Measurements from ENCODE around the gene DLX1.
"Not testable (repeated sequence)": the region's sequence is repeated elsewhere in the genome, so short reads cannot be mapped to it uniquely, and the experiment has no call there.

DLX1 gene

DNA sequence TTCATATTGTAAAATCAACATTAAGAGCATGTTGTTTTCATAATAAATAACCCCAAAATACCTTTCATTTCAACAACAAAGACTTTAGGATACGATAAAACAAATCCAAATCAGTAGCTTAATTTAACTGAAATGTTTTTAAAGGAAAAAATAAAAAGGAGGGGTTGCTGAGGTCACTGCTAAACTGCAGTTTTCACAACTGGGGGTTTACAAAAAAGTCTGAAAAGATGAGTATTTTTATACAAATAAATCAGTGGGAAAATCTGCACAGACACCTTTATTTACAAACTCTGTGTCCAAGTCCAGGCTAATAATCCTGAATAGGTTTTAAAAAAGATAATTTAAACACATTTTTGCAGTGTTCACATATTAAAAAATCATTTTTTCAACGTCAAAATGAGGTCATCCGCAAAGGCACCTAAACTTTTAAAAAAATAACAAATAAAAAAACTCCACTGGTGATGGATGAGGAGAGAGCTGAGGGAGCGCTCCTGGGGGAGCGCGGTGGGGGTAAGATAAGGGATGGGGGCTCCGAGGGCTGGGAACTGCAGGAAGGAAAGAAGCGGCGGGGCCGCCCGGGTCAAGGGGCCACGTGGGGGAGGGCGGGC is 14.3 kb downstream of the DLX1 start:
- no peak for DNase-seq

DNA sequence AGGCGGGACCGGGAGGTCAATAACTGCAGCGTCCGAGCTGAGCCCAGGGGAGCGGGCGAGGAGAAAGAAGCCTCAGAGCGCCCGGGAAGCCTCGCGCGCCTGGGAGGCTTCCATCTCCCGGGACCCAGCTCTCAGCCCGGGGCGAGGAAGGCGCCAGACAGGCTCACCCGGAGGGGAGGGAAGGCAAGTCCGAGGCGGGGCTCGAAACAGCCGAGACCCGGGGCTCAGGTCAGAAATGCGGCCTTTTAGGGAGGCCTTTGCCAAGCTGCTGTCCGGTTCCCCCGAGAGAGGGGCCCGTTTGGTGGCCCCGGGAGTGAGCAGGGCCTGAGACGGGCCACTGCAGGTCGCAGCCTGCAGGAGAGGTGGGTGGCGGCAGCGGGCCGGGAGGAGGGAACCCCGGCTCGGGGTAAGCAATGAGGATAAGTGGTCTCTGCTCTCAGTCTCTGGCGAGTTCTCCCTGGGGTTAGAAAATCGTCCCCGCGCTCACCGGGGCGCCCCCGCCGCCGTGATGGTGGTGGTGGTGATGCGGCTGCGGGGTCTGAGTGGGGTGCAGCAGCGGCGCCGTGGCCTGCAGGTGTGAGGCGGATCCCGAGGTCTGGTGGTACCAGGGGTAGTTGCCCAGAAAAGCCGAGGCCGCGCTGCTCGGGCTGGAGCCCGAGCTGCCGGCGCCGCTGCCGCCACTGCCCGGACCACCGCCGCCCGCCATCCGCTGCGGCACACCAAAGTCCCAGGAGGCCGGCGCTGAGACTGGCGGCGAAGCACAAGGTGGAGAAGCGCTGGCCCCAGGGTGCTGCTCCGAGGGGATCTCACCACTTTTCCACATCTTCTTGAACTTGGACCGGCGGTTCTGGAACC is 15.0 kb downstream of the DLX1 start:
- DNase-seq = no peak

DNA sequence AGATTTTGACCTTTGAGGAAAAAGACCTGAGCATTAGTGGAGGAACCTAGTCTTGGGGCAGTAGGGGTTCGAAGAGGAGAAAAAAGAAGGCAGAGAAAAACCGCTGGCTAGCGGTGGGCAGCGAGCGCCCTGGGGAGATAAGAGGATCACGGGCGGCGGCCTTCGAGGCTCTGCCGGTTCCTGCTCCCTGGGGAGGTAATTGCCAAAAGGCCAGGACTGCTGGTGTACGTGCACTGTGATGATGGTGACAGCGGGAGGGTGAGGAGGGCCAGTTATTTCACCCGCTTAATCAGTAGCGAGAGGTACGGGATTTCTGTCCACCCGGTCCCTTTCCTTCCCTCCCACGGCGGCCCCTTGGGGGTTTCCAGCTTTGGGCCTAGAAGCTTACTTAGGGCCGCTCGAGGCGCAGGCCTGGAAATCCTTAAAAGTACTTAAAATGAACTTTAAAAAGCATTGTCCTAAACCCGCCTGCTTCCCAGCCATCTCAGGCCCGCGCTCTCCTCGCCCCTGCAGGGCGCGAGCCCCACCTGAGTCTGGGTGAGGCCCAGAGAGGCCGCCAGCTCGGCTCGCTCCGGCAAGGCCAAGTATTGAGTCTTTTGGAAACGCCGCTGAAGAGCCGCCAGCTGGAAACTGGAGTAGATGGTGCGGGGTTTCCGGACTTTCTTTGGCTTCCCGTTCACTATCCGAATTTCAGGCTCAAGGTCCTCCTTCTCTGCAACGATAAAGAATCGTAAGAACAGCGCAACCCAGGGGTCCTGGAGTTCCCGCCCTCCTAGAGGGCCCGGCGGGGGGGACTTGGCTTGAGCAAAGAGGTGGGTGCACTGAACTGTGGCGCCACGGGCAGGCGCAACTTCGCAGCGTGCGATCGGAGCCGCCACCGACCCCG is 15.9 kb downstream of the DLX1 start:
- DNase-seq = no peak

DNA sequence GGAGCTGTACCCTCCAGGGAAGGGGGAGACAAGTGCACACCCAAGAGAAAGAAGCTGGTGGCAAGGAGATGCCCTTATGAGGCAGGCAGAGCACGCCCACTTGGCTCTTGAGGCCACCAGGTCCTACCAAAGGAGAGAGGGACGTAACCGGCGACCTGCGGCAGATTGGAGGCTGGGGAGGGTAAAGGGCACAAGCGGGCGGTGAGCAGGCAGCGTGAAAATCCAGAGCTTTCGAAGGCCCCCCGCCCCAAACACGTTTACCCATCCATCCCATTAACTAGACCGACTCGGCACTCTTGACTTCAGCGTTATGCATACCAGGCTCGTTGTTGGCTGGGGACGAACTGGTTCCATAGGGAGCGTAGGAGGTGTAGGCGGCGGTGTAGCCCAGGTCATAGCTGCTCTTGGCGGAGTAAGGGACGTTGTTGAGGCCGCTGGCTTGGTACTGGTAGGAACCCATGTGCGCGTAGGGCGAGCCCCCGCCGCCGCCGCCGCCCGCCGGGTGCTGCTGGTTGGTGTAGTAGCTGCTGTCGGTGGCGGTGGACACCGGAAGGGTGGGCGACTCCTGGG is 16.6 kb downstream of the DLX1 start:
- DNase-seq = no peak

DNA sequence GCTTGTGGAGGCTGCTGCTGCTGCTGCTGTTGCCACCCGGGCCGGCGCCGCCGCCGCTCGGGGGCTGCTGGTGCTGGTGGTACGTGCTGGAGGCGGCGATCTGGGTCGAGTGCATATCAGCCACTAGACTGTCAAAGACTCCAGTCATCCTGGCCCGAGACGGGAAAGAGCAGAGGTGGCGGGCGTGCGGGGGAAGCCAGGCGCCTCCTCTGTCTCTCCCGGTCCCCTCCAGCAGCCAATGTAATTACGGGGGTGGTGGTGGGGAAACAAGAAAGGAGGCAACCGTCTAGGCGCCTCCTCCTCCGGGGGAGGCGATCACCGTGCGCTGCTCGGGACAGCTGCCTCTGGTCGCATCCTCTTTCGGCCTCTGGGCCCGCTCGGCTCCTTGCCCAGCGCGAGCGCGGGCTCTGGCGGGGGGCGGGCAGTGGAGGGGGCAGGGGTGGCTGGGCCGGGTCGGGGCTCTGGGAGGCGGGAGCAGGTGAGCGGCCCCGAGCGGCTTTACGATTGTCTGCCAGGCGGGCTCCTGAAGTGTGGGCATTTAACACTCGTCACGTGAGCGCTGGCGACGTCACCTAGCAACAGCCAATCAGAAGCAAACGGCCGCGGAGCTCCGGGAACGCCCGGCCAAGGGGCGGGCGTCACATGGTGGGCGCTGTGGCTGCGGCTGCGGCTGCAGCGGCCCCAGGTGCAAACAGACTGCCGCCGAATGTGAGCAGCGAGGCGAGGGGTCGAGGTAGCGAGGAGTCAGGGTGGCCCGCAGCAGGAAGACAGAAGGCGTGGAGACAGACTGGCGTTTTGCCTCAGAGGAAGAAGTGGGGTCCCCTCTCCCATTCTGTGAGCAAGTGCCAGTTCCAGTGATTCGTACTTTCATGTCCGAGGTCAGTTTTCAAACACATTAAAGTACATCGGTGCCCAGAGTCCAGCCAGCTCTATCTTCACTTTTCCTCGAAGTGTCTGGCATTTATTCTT is 17.4 kb downstream of the DLX1 start, which contains the start of gene DLX2:
Gene DLX2 (minus strand): TSS at position 510 of the 969 bp plus-strand sequence. CDS start 362 bp downstream, at position 148.
- DNase-seq = peak in 1 of 2 experiments; percentile 43

DNA sequence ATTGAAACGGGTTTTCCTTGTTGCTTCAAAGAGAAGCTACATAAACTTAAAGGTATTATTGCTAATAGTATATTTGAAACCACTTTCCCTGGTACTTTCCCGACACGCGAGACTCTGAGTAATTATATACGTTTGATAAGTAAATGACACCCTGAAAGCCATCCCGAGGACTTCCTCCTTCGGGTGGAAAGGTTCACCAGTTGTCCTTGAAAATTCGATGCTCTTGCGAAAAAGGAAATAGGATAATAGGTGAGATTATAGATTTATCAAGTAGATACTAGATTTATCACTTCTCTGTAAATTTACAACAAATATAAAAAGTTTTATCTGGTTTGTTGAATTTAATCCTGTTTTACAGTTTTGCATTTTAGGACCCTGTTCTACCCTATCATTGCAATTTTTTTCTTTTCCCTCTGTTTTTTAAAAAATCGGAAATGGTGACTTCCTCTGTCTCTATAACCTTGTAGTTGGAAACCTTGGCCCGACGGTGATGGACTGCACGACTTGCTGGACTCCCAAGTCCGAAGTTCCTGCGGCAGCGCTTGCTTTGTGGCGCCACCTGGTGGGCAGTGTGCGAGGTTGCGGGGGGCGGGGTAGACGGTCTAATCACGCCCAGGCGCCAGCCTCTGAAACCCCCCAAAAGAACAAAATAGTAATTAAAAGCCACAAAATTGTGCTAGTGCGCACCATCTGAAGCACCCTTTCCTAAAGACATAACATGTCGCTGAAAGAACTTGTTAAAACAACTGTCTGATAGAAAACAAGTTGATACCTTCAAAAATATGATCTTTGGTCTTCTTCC is 18.4 kb downstream of the DLX1 start:
- peak in 1 of 2 experiments; percentile 48 for DNase-seq

DNA sequence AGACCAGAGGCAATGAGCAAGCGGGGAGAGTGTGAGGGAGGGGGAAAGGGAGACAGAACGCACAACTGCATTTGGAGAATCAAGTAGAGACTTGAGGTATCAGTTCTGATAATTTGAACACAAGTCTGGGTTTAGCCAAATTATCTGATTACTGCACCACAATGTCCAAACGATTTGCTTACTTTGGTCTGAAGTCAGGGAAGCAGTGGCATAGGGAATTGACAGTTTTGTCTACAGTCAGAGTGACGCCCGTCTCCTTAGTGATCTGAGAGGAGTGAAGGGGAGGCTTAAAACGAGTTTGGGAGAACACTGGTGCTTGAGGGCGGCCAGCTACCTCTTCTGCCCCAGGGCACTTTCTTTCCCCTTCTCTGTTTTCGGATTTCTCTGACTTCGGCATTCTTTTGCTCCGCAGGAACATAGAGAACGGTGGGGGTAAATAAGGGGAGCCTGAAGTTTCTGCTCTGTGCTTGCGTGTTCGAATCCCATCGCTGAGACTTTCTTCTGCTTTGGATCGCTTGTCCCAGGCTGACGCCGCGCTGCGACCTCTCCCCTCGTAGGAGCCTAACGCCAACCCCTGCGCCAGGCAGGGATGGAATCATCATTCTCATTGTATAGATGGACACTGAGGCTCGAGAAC is 20.3 kb downstream of the DLX1 start:
- DNase-seq = no peak

DNA sequence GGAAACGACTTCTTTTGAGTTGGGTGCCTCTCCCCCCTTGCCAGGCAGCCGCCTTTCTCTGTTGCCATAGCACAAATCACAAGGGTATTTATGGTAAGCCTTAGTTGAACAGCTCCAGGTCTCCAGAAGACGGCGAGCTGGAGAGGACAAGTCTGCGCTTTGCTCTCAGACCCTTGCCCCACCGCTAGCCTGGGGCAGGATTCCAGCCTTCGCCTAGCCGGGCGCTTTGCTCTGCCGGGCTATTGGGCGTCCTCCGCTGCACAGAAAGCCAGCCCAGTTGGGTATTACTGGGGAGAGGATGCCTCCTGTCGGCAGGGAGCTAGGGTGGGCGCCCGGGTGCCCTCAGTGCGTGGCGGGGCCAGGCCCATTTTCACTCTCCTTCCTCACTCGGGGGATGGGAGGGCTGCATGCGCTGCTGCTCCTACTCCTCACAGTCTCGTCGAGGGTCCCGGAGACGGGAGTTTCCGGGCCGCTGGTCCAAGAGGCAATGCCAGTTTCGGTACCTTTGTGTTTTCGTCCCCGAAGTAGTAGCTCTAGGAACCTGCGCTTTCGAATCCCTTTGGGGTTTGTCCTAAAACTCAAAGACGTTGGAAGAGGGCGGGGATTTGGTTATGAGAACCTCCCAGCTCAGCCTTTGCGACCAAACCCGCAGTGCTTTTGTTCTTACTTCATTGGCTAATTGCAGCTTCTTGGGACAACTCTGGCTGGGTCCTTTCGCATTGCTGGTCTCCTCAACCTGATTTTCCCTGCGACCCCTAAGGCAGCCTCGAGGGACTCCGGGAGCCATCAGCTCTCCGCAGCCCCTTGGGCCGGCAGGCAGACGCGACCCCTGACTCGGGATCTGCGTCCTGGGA is 21.0 kb downstream of the DLX1 start:
- peak in 1 of 2 experiments; percentile 33 for DNase-seq

DNA sequence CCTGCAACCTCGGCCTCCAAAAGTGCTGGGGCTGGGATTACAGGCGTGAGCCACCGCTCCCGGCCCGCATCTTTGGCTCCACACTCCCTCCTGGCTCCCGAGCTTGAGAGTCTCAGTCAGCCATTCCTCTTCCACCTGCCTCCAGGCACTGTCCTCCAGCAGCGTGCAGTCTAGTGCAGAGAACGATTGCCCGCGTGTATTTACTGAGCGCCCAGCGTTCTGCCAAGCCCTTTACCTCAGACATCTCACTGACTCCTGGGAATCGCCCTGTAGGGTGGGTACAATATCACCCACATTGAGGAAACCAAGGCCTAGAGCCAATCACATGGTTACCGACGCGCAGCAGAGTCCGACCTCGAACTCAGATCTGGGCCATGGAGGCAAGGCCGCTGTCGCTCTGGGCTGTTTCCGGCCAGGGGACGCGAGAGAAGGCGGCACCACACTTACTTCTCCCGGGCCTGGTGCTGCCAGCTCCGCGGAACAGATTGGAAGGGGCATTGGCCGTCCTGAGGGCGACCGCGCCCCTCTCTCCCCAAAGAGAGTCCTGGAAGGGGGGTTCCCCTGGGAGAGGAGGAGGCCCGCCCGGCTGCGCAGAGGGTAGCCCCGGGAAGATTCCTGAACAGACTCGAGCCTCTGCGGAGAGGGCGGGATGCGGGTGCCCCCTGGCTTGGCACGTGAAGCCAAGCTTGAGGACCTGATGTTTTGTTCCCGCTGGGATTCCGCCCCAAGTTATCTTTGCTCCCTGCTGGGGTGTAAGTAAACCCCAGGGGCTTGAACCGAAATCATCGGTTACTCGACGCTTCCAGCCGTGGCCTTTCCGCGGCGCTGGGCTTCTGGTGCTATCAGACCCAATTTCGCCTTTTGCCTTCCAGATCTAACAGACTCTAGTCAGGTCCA is 22.6 kb downstream of the DLX1 start:
- no peak for DNase-seq

DNA sequence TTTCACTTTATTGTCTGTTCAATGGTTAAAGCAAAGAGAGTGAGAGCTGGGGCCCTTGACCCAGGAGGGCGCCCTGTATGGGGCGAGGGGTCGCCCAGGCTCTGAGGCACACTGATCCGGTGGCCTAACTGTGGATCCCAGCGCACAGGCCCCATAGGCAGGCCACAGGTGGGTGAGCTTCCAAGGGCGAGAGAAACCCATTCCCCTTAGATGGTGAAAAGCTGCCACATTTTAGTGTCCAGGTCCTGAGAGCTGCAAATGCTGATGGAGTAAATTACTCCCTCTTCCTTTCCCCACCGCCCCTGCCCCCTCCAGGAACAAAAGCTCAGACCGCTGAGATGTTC is 23.3 kb downstream of the DLX1 start:
- no peak for DNase-seq

DNA sequence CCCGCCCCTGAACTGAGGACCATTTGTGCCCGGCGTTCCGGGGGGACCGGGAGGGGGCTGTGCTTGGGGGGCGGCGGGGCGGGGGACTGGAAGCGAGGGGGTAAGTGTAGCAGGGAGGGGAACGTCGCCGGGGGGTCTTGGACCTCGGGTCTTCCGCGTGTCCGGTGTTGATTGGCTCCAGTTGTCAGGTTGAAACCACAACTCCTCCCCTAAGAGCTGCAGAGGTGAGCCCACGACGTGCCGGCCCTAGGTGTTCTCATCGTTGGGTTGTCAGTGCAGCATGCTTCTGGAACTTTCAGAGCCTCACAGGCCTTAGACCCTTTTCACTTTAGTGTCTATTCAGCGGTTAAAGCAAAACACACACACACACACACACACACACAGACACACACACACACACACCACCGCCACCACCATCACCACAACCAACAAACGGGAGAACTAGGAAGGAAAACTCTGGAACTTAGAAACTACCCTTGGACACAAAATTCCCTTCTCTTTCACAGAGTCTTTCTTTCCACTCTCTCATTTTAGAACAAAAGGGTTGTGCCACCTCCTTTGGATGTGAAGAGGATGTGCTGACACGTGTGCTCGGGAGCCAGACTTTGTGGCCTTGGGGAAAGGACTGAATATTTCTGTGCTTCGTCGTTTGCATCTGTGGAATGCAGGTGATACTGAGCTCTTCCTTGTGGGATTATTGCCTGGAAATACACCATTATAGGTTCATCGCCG is 24.1 kb downstream of the DLX1 start:
- no peak for DNase-seq

DNA sequence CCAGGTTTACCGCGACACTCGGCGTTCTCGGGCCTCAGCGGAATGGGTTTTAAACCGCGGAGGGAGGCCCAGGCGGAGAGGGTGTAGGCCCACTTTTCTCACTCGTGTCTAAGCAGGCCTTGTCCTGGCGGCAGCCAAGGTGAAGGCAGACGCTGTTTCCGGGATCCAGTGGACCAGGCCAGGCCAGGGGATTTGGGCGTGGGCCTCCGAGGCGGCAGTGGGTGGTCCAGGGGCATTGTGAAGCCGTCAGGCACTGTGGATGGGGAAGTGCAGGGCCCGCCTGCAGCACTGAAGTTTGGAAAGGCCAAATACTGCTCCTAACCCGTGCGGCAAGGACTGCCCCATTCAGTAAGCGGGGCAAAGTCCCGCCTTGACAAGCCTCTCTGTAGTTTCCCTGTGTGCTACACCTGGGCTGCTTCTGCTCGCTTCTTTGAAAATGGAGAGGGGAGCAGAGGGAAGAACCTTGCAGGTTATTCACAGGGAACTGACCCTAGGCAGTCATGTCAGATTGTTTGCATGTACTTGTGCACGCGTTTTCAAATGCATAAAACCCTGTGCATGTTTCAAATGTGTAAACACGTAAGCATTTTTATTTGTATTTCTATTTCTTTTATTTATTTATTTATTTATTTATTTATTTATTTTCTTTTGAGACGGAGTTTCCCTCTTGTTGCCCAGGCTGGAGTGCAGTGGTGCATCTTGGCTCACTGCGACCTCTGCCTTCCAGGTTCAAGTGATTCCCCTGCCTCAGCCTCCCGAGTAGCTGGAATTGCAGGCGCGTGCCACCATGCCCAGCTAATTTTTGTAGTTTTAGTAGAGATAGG is 24.9 kb downstream of the DLX1 start:
- DNase-seq = no peak

DNA sequence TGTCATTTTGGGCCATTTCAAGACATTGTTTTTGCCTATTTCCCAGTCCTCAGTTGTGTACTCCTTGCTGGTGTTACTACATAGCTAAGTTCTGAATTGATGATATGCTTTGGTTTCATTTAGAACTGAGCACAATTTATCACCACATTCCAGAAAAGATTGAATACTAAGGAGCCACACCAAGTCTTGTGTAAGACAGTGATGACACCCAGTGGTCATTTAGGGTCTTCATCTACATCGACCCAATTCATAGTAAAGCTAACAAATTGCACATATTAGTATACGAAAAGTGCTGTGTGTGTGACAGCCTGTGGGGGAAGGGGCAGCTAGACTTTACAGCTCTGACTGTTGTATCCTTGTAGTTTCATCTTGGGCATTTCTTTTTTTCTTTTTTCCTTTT is 28.3 kb downstream of the DLX1 start:
- no peak for DNase-seq

DNA sequence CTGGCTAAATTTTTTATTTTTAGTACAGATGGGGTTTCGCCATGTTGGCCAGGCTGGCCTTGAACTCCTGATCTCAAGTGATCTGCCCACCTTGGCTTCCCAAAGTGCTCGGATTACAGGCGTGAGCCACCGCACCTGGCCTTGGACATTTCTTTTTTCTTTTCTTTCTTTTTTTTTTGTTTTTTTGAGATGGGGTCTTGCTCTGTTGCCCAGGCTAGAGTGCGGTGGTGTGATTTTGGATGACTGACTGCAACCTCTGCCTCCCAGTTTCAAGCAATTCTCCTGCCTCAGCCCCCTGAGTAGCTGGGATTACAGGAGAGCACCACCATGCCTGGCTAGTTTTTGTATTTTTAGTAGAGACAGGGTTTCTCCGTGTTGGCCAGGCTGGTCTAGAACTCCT is 28.9 kb downstream of the DLX1 start:
- not testable (repeated sequence) for DNase-seq

DNA sequence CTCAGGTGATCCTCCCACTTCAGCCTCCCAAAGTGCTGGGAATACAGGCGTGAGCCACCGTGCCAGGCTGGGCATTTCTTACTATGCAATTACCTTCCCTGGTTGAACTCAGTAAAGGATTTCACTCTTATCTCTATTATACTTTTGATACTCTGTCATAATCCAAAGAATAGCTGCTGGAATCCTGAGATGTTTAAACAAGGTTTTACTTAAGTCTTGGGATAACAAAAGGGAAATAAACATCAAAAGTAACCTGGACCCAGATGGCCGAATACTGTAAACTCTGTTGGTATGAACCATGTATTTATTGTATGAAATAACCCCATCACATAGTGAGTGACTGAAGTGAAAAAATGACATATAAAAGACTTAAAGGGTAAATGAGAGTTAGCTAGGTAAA is 29.3 kb downstream of the DLX1 start:
- DNase-seq = no peak

DNA sequence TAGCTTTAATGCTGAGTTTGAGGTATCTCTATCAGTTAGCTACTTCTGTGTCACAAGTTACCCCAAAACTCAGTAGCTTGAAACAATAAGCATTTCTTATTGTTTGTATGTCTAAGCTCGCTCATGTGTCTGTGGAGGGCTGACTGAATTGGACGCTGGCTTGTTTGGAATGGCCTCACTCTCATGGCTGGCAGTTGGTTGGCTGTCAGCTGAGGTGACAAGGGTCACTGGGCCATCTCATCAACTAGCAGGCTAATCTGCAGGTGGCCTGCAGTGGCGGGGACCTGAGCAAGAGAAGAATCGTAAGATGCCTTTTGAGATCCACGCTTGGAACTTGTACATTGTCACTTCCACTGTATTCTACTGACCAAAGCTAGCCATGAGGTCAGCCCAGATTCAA is 30.8 kb downstream of the DLX1 start:
- no peak for DNase-seq

DNA sequence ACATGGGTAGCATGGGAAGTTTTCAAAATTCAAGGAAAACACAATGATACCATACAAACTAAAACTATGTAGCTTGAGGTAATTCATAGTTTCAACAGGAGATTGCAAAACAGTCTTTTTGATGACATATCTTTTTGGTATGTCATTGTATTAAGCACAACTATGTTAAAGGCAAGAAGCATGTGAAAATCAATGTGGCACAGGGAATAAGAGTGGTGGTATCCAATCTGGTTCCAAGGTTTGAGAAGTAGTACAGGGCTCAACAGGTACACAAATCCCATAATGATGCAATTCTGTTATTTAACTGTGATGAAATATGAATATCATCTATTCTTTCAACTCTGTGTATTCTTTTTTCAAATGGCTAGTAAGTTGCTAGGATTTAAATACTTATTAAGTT is 33.8 kb downstream of the DLX1 start:
- no peak for DNase-seq
